ENCODE results near the gene ADCK2. TPM values are rescaled to one million over a fixed set of nuclear protein-coding genes. Genes with fewer than 3 reads are reported as not detected.

Gene ADCK2
- total RNA-seq, 1 donor from 2014 or later, result 12.4 TPM

DNA sequence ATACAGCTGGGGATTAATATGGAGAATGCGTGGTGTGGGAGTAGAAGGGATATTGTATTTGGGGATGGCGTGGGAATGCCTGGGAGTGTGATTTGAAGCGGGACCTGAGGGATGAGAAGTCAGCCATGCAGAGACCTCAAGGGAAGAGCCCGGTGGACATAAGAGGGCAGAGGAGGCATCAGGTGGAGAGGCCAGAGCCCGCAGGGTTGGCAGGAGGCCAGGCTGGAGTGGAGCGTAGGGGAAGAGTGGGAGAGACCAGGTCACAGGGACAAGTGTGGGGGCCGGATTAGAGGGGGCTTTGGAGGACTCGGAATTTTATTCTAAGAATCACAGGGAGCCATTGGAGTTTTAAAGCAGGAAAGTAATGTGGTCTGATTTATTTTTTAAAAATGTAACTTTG lies 25.7 kb downstream of the ADCK2 start:
- Histone ChIP-seq H3K9me3 (ENCODE audit: insufficient read depth, low read depth, low read length) (no peaks in the 10 kb centered on the region), H3K4me2 (ENCODE audit: low read length) (peak overlapping the region; percentile 81), H3K9ac (ENCODE audit: low read length) (no peak overlapping the region), H3K27ac (ENCODE audit: low read depth, low read length) (no peak overlapping the region), H3K36me3 (ENCODE audit: insufficient read depth, low read length) (no peaks in the 10 kb centered on the region), H3K4me3 (ENCODE audit: insufficient read depth, low read depth, low read length) (no peak overlapping the region), H3K27me3 (ENCODE audit: insufficient read depth, low read length) (no peaks in the 10 kb centered on the region), H4K20me1 (ENCODE audit: insufficient read depth, low read length) (peaks cover 47% of the 10 kb centered on the region), H2AFZ (ENCODE audit: low read depth, low read length) (no peak overlapping the region), H3K79me2 (ENCODE audit: insufficient read depth, low read length) (peaks cover 68% of the 10 kb centered on the region), H3K4me1 (ENCODE audit: insufficient read depth, low read length) (peaks cover 8% of the 10 kb centered on the region)
- Mint-ChIP-seq H3K27ac (ENCODE audit: unreplicated experiment) (peak overlapping the region; percentile 99), H3K27me3 (ENCODE audit: low read depth, unreplicated experiment) (no peaks in the 10 kb centered on the region), H3K4me1 (ENCODE audit: low read depth, unreplicated experiment) (peaks cover 21% of the 10 kb centered on the region), H3K9me3 (ENCODE audit: unreplicated experiment) (peaks cover 2% of the 10 kb centered on the region), H3K36me3 (ENCODE audit: low read depth, unreplicated experiment) (peaks cover 13% of the 10 kb centered on the region), H3K4me3 (ENCODE audit: unreplicated experiment) (peak overlapping the region; percentile 98)
- DNase-seq (ENCODE audit: low read depth) (no peak), FAIRE-seq (no peak)
- TF ChIP-seq, protein P1, sequence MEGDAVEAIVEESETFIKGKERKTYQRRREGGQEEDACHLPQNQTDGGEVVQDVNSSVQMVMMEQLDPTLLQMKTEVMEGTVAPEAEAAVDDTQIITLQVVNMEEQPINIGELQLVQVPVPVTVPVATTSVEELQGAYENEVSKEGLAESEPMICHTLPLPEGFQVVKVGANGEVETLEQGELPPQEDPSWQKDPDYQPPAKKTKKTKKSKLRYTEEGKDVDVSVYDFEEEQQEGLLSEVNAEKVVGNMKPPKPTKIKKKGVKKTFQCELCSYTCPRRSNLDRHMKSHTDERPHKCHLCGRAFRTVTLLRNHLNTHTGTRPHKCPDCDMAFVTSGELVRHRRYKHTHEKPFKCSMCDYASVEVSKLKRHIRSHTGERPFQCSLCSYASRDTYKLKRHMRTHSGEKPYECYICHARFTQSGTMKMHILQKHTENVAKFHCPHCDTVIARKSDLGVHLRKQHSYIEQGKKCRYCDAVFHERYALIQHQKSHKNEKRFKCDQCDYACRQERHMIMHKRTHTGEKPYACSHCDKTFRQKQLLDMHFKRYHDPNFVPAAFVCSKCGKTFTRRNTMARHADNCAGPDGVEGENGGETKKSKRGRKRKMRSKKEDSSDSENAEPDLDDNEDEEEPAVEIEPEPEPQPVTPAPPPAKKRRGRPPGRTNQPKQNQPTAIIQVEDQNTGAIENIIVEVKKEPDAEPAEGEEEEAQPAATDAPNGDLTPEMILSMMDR (IDR thresholded peaks at IDR 0.05; ENCODE audit: insufficient read depth, low read depth, low read length), result no peak

DNA sequence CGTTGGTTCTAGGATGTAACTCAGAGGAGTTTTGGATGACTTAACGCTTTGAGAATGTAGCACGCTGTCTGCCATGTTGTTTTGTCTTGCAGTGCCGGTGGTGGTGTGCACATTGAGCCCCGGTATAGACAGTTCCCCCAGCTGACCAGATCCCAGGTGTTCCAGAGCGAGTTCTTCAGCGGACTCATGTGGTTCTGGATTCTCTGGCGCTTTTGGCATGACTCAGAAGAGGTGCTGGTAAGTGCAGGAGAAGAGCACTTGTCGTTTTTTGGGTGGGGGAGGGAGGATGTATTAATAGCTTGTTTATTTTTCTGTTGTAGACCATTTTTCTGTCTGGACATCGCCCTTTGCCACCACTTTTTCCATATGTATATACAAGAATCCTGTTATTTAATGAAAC lies 30.0 kb downstream of the ADCK2 start:
- Mint-ChIP-seq H3K4me1 (ENCODE audit: low read depth, unreplicated experiment) (peaks cover 15% of the 10 kb centered on the region), H3K27me3 (ENCODE audit: low read depth, unreplicated experiment) (no peaks in the 10 kb centered on the region), H3K4me3 (ENCODE audit: unreplicated experiment) (peak overlapping the region; percentile 12), H3K36me3 (ENCODE audit: low read depth, unreplicated experiment) (peaks cover 14% of the 10 kb centered on the region), H3K27ac (ENCODE audit: unreplicated experiment) (peak overlapping the region; percentile 68), H3K9me3 (ENCODE audit: unreplicated experiment) (no peaks in the 10 kb centered on the region)
- Histone ChIP-seq H4K20me1 (ENCODE audit: insufficient read depth, low read length) (peaks cover 52% of the 10 kb centered on the region), H3K4me3 (ENCODE audit: insufficient read depth, low read depth, low read length) (no peak overlapping the region), H3K4me1 (ENCODE audit: insufficient read depth, low read length) (no peaks in the 10 kb centered on the region), H3K9me3 (ENCODE audit: insufficient read depth, low read depth, low read length) (no peaks in the 10 kb centered on the region), H3K36me3 (ENCODE audit: insufficient read depth, low read length) (peaks cover 5% of the 10 kb centered on the region), H3K27me3 (ENCODE audit: insufficient read depth, low read length) (no peaks in the 10 kb centered on the region), H3K9ac (ENCODE audit: low read length) (no peak overlapping the region), H3K4me2 (ENCODE audit: low read length) (no peak overlapping the region), H3K27ac (ENCODE audit: low read depth, low read length) (no peak overlapping the region), H2AFZ (ENCODE audit: low read depth, low read length) (no peak overlapping the region), H3K79me2 (ENCODE audit: insufficient read depth, low read length) (peaks cover 61% of the 10 kb centered on the region)
- TF ChIP-seq, protein P1 (IDR thresholded peaks at IDR 0.05; ENCODE audit: insufficient read depth, low read depth, low read length), result no peak
- TF ChIP-seq EZH2 (IDR thresholded peaks at IDR 0.05; ENCODE audit: insufficient read depth, low read length), result no peak
- FAIRE-seq, result no peak
- DNase-seq (ENCODE audit: low read depth), result no peak

DNA sequence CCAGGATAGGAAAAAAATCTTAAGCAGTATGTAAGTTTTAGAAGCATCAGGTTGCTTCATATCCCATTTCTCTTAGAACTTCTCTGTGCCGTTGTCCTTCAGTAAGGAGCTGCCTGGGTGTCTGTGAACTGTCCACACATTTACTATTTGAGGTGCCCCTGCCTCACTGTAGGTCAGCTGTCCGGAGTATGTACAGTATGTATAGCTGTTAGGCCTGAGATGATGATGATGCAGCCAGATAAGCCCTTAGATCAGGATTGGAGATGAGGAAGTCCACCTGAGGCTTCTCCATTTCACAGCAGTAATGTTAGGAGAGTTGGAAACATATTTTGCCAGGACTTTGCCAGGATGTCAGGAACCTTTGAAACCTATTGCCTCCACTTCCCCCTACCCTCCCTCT lies 31.5 kb downstream of the ADCK2 start:
- Mint-ChIP-seq H3K9me3 (ENCODE audit: unreplicated experiment) (no peaks in the 10 kb centered on the region), H3K27me3 (ENCODE audit: low read depth, unreplicated experiment) (no peaks in the 10 kb centered on the region), H3K36me3 (ENCODE audit: low read depth, unreplicated experiment) (peaks cover 14% of the 10 kb centered on the region), H3K27ac (ENCODE audit: unreplicated experiment) (no peak overlapping the region), H3K4me1 (ENCODE audit: low read depth, unreplicated experiment) (peaks cover 7% of the 10 kb centered on the region), H3K4me3 (ENCODE audit: unreplicated experiment) (no peak overlapping the region)
- no peaks in the 10 kb centered on the region for H3K9me3 ChIP-seq (ENCODE audit: insufficient read depth, low read depth, low read length)
- DNase-seq (ENCODE audit: low read depth), result no peak
- H3K9ac ChIP-seq (ENCODE audit: low read length), result no peak overlapping the region
- H3K79me2 ChIP-seq (ENCODE audit: insufficient read depth, low read length), result peaks cover 47% of the 10 kb centered on the region
- no peak overlapping the region for H3K4me2 ChIP-seq (ENCODE audit: low read length)
- peaks cover 5% of the 10 kb centered on the region for H3K36me3 ChIP-seq (ENCODE audit: insufficient read depth, low read length)
- no peak for FAIRE-seq
- no peak overlapping the region for H2AFZ ChIP-seq (ENCODE audit: low read depth, low read length)
- H3K4me3 ChIP-seq (ENCODE audit: insufficient read depth, low read depth, low read length), result no peak overlapping the region
- no peak overlapping the region for H3K27ac ChIP-seq (ENCODE audit: low read depth, low read length)
- no peaks in the 10 kb centered on the region for H3K4me1 ChIP-seq (ENCODE audit: insufficient read depth, low read length)
- peaks cover 41% of the 10 kb centered on the region for H4K20me1 ChIP-seq (ENCODE audit: insufficient read depth, low read length)
- TF ChIP-seq, protein P1 (IDR thresholded peaks at IDR 0.05; ENCODE audit: insufficient read depth, low read depth, low read length), result no peak
- no peak for TF ChIP-seq EZH2 (IDR thresholded peaks at IDR 0.05; ENCODE audit: insufficient read depth, low read length)
- no peaks in the 10 kb centered on the region for H3K27me3 ChIP-seq (ENCODE audit: insufficient read depth, low read length)
